Measurements from ENCODE around the gene IFT20. TPM values are rescaled to one million over a fixed set of nuclear protein-coding genes. Genes with fewer than 3 reads are reported as not detected.
A peak's percentile ranks its signal among the peaks of the same experiment; 100 is the strongest.

Gene IFT20
- polyA plus RNA-seq, 2 of the 4 experiments (the other 2 are of a cell fraction), result 56.8 to 72.1 TPM

DNA sequence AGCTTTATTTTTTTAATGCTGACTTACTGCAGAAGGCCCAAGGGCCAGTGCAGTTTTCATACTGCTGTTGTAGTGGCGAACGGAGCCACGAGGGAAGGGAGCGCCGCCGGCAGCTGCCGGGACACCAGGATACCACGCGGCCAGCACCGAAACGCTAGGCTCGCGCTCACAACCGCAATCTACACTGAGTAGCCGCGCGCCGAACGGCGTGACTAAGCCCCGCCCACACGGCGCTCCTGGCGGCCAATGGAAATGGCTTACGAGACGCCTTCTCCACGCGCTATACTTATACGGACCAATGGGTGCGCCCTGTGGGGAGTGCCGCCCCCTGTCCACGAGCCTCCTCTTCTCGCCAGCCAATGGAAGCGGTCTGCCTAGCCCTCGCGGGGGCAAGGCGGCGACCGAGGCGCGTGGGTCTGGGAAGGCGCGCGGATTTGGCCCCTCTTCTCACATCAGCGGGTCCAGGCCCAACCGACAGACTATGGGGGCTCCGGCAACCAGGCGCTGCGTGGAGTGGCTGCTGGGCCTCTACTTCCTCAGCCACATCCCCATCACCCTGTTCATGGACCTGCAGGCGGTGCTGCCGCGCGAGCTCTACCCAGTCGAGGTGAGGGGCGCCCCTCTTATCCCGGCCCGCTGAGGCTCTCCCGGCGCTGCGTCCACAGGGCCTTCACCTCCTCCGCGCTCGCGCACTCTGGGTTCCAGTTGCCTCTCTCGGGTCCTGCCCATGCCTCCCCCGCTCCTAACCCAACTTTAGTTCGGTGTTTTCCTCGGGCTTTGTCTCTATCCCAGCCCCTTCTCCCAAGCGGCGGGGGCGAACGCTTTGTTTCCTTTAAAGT, 16.3 kb downstream of the IFT20 start, which contains the start of gene TMEM97:
TSS of gene TMEM97 (plus strand) at position 442 of the 839 bp plus-strand sequence. CDS start at position 482, 40 bp downstream.
- ATAC-seq (peak; percentile 97 to 99), DNase-seq (ENCODE audit: low read depth in 1 of 2, low spot score in 1 of 2) (peak; percentile 98), FAIRE-seq (peak; percentile 39)
- peak; percentile 80 for TF ChIP-seq POLR2A (IDR thresholded peaks at IDR 0.05; ENCODE audit: low read length)
- no peak for TF ChIP-seq TP53 (CRISPR knock-in tag; IDR thresholded peaks at IDR 0.05)
- TF ChIP-seq, protein P1, sequence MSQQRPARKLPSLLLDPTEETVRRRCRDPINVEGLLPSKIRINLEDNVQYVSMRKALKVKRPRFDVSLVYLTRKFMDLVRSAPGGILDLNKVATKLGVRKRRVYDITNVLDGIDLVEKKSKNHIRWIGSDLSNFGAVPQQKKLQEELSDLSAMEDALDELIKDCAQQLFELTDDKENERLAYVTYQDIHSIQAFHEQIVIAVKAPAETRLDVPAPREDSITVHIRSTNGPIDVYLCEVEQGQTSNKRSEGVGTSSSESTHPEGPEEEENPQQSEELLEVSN (IDR thresholded peaks at IDR 0.05; ENCODE audit: borderline replicate concordance, low read depth), result peak; percentile 97
- TF ChIP-seq RNF2 (IDR thresholded peaks at IDR 0.05; ENCODE audit: borderline replicate concordance, low read depth), result peak; percentile 93; the same call in 1 of the 2 replicates
- TF ChIP-seq GATA3 (IDR thresholded peaks at IDR 0.05; ENCODE audit: borderline replicate concordance), result peak; percentile 21; the same call in 1 of the 2 replicates
- TF ChIP-seq HEYL (CRISPR knock-in tag; IDR thresholded peaks at IDR 0.05), result no peak
- TF ChIP-seq MAFK (IDR thresholded peaks at IDR 0.05; ENCODE audit: partially characterized antibody), result peak; percentile 4
- TF ChIP-seq EHMT2 (IDR thresholded peaks at IDR 0.05; ENCODE audit: low read depth), result no peak
- TF ChIP-seq TFCP2L1 (CRISPR knock-in tag; IDR thresholded peaks at IDR 0.05), result no peak
- TF ChIP-seq, protein P2, sequence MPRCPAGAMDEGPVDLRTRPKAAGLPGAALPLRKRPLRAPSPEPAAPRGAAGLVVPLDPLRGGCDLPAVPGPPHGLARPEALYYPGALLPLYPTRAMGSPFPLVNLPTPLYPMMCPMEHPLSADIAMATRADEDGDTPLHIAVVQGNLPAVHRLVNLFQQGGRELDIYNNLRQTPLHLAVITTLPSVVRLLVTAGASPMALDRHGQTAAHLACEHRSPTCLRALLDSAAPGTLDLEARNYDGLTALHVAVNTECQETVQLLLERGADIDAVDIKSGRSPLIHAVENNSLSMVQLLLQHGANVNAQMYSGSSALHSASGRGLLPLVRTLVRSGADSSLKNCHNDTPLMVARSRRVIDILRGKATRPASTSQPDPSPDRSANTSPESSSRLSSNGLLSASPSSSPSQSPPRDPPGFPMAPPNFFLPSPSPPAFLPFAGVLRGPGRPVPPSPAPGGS (IDR thresholded peaks at IDR 0.05), result 0 out of 3 replicates have a peak, but pooled peaks have one; percentile 23
- peak; percentile 53 to 73; a peak in 4 of 5 replicates for TF ChIP-seq JUN (IDR thresholded peaks at IDR 0.05)
- TF ChIP-seq, protein P3, sequence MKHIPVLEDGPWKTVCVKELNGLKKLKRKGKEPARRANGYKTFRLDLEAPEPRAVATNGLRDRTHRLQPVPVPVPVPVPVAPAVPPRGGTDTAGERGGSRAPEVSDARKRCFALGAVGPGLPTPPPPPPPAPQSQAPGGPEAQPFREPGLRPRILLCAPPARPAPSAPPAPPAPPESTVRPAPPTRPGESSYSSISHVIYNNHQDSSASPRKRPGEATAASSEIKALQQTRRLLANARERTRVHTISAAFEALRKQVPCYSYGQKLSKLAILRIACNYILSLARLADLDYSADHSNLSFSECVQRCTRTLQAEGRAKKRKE (CRISPR knock-in tag; IDR thresholded peaks at IDR 0.05; ENCODE audit: low read depth), result 0 out of 2 replicates have a peak, but pooled peaks have one; percentile 64
- TF ChIP-seq MYC (IDR thresholded peaks at IDR 0.05; ENCODE audit: borderline replicate concordance, low read length), result peak; percentile 86; the same call in 1 of the 2 replicates
- no peak for TF ChIP-seq CHD2 (IDR thresholded peaks at IDR 0.05; ENCODE audit: low read length, partially characterized antibody)
- TF ChIP-seq RARB (CRISPR knock-in tag; IDR thresholded peaks at IDR 0.05), result no peak
- no peak for TF ChIP-seq ZSCAN20 (CRISPR knock-in tag; IDR thresholded peaks at IDR 0.05)
- TF ChIP-seq, protein P4, sequence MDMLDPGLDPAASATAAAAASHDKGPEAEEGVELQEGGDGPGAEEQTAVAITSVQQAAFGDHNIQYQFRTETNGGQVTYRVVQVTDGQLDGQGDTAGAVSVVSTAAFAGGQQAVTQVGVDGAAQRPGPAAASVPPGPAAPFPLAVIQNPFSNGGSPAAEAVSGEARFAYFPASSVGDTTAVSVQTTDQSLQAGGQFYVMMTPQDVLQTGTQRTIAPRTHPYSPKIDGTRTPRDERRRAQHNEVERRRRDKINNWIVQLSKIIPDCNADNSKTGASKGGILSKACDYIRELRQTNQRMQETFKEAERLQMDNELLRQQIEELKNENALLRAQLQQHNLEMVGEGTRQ (IDR thresholded peaks at IDR 0.05), result peak; percentile 51; the same call in 1 of the 2 replicates
- TF ChIP-seq RFX5 (IDR thresholded peaks at IDR 0.05), result peak; percentile 85
- TF ChIP-seq, protein P5, sequence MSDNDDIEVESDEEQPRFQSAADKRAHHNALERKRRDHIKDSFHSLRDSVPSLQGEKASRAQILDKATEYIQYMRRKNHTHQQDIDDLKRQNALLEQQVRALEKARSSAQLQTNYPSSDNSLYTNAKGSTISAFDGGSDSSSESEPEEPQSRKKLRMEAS (IDR thresholded peaks at IDR 0.05), result peak; percentile 97
- TF ChIP-seq NPAS2 (CRISPR knock-in tag; IDR thresholded peaks at IDR 0.05; ENCODE audit: borderline replicate concordance), result 0 out of 2 replicates have a peak, but pooled peaks have one; percentile 22
- no peak for TF ChIP-seq BHLHE40 (IDR thresholded peaks at IDR 0.05; ENCODE audit: low read depth, low read length)
- TF ChIP-seq PHF8 (IDR thresholded peaks at IDR 0.05; ENCODE audit: borderline replicate concordance, low read depth), result peak; percentile 73
- H3K4me1 ChIP-seq, result peaks cover 44% of the 10 kb centered on the region
- peak within 1 kb of the TSS; percentile 73 for H3K4me3 ChIP-seq
- WGBS (ENCODE audit: missing lambda C conversion rate), result under 1% methylated on average over 45 of the region's 72 CpGs
- ChIA-PET CTCF (interaction anchor here (0.7 to 5.0 kb wide), 11 partner anchors 10 to 88 kb away, joined by 3 to 39 read pairs (median 8); partner anchors contain the start of genes IFT20 and TNFAIP1), POLR2A (interaction anchor here (0.7 to 2.2 kb wide), 6 partner anchors 16 to 147 kb away, joined by 3 to 14 read pairs (median 4); partner anchors contain the start of genes IFT20, POLDIP2 and TNFAIP1)
- H3K4me2 ChIP-seq, result peak within 1 kb of the TSS; percentile 89
- H3K9me3 ChIP-seq, result no peaks in the 10 kb centered on the region
- H3K27ac ChIP-seq, result peak within 1 kb of the TSS; percentile 76 to 88
